Measurements from ENCODE around the gene NEURL1.
"Not testable (repeated sequence)": the region's sequence is repeated elsewhere in the genome, so short reads cannot be mapped to it uniquely, and the experiment has no call there.

The NEURL1 gene

GRCh38 chr10:103465411-103466179 lies 27.9 kb upstream of the NEURL1 start:
- no peak for DNase-seq

- no peak for DNase-seq
Measured at GRCh38 chr10:103466734-103467133, 26.8 kb upstream of the NEURL1 start.

- DNase-seq = no peak
Measured at GRCh38 chr10:103467406-103467805, 26.1 kb upstream of the NEURL1 start.

- no peak for DNase-seq
Measured at GRCh38 chr10:103469201-103469600, 24.3 kb upstream of the NEURL1 start.

GRCh38 chr10:103470761-103471653 lies 22.5 kb upstream of the NEURL1 start:
- peak; percentile 27 for DNase-seq

- DNase-seq = no peak
Measured at GRCh38 chr10:103472005-103472404, 21.5 kb upstream of the NEURL1 start.

GRCh38 chr10:103473261-103473671 lies 20.2 kb upstream of the NEURL1 start:
- DNase-seq = no peak

- no peak for DNase-seq
Measured at GRCh38 chr10:103474077-103474476, 19.4 kb upstream of the NEURL1 start.

GRCh38 chr10:103475437-103475836 lies 18.1 kb upstream of the NEURL1 start:
- DNase-seq = no peak

GRCh38 chr10:103476046-103476768 lies 17.3 kb upstream of the NEURL1 start:
- DNase-seq = no peak

GRCh38 chr10:103478671-103479070 lies 14.8 kb upstream of the NEURL1 start:
- no peak for DNase-seq

GRCh38 chr10:103479135-103479534 lies 14.4 kb upstream of the NEURL1 start, which contains the start of gene CALHM3:
TSS of gene CALHM3 (minus strand) at chr10:103479240. CDS start at chr10:103479032, 208 bp downstream.
- no peak for DNase-seq

- no peak for DNase-seq
Measured at GRCh38 chr10:103480521-103480920, 13.0 kb upstream of the NEURL1 start.

GRCh38 chr10:103481974-103482531 lies 11.5 kb upstream of the NEURL1 start:
- no peak for DNase-seq

- DNase-seq = not testable (repeated sequence)
Measured at GRCh38 chr10:103486635-103487409, 6.7 kb upstream of the NEURL1 start.

GRCh38 chr10:103487410-103487708 lies 6.1 kb upstream of the NEURL1 start:
- DNase-seq = no peak

GRCh38 chr10:103490986-103491314 lies 2.6 kb upstream of the NEURL1 start:
- no peak for DNase-seq

GRCh38 chr10:103491729-103492364 lies 1.7 kb upstream of the NEURL1 start:
- no peak for DNase-seq

GRCh38 chr10:103492655-103493261 lies 747 bp upstream of the NEURL1 start:
- no peak for DNase-seq

GRCh38 chr10:103493916-103494877 lies 692 bp downstream of the NEURL1 start:
- DNase-seq = no peak

Measured in activated CD4-positive, alpha-beta T cell treated with anti-CD3 and anti-CD28 coated beads for 1 hour (primary cell).